ENCODE data around the gene IRF1. TPM values are rescaled to one million over a fixed set of nuclear protein-coding genes. Genes with fewer than 3 reads are reported as not detected.

IRF1 gene
- total RNA-seq, 4 donors from 2014 or later, result 5.5 to 20.6 (median 8.4) TPM

DNA sequence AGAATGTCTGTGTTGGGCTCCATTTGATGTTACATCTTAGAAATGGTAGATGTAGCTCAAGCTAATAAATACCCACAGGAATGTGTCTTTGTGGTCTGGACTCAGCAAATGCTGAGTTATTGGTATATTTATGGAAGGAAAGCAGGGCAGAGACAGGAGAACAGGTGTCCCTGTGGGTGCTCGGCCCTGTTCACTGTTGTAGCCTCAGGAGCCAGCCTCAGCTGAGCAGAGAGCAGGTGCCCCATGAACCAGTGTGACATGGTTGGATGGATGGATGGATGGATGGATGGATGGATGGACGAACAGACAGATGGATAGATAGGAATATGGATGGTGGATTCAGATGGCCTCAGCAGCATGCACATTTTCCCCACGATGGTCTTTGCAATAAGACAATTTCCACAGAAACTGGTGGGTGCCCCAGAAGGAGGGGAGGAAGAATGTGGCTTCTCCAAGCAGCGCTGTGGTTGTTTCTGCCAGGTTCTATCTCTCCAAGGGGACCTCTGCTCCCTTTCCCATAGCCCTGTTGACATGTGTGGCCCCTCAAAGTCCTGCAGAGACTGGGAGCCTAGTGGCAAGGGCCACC, 8.2 kb upstream of the IRF1 start:
- intact Hi-C loops (cut with DNase I; ENCODE audit: low total_unique reads), result loop anchor here (10.0 kb wide), 1 partner anchor 864 kb away; the partner anchor contains the start of gene RAPGEF6
- H3K27ac ChIP-seq, result peak overlapping the region in 3 of 4 donors; percentile 77 to 82 (median 80)
- no peak for DNase-seq

GRCh38 chr5:132498152-132498551, 7.6 kb upstream of the IRF1 start:
- intact Hi-C loops (cut with DNase I; ENCODE audit: low total_unique reads) (loop anchor here (10.0 kb wide), 1 partner anchor 863 kb away; the partner anchor contains the start of gene RAPGEF6), in situ Hi-C loops (cut with MboI; ENCODE audit: low sequenced_read_pairs in 4 of 4) (loop anchor here in 2 of 4 donors (5.0 to 10.0 kb wide), 3 partner anchors 73 to 223 kb away; no protein-coding TSS in a partner anchor)
- H3K4me1 ChIP-seq, result peaks cover 29 to 30% of the 10 kb centered on the region in 2 donors
- peak in 1 of 2 donors; percentile 31 for ATAC-seq
- no peak overlapping the region for H3K4me3 ChIP-seq
- H3K36me3 ChIP-seq, result no peaks in the 10 kb centered on the region
- H3K9me3 ChIP-seq, result no peaks in the 10 kb centered on the region
- TF ChIP-seq POLR2A (IDR thresholded peaks at IDR 0.05), result no peak
- no peak for TF ChIP-seq CTCF (IDR thresholded peaks at IDR 0.05 in 4 of 5, conservative IDR thresholded peaks at IDR 0.05 in 1 of 5)
- H3K27me3 ChIP-seq, result no peaks in the 10 kb centered on the region
- DNase-seq, result peak in 1 of 2 donors; percentile 68
- peak overlapping the region; percentile 77 to 84 (median 81) for H3K27ac ChIP-seq

More for the DNA sequence above, 8.2 kb upstream of the IRF1 start:
- in situ Hi-C loops (cut with MboI; ENCODE audit: low sequenced_read_pairs in 4 of 4), result loop anchor here in 2 of 4 donors (5.0 to 10.0 kb wide), 3 partner anchors 74 to 224 kb away; no protein-coding TSS in a partner anchor
- Histone ChIP-seq H3K4me1 (peaks cover 29 to 30% of the 10 kb centered on the region in 2 donors), H3K9me3 (no peaks in the 10 kb centered on the region), H3K36me3 (no peaks in the 10 kb centered on the region), H3K4me3 (no peak overlapping the region), H3K27me3 (no peaks in the 10 kb centered on the region)
- TF ChIP-seq POLR2A (IDR thresholded peaks at IDR 0.05) (no peak), CTCF (IDR thresholded peaks at IDR 0.05 in 4 of 5, conservative IDR thresholded peaks at IDR 0.05 in 1 of 5) (no peak)
- no peak for ATAC-seq

GRCh38 chr5:132497488-132497997, 7.0 kb upstream of the IRF1 start:
- intact Hi-C loops (cut with DNase I; ENCODE audit: low total_unique reads), result loop anchor here (1.0 to 10.0 kb wide), 2 partner anchors 110 to 863 kb away; partner anchors contain the start of gene RAPGEF6
- Histone ChIP-seq H3K4me1 (peaks cover 29 to 30% of the 10 kb centered on the region in 2 donors), H3K36me3 (no peaks in the 10 kb centered on the region), H3K9me3 (no peaks in the 10 kb centered on the region), H3K27ac (peak overlapping the region; percentile 77 to 84 (median 81)), H3K4me3 (peak overlapping the region; percentile 60 to 74 (median 66)), H3K27me3 (no peaks in the 10 kb centered on the region)
- in situ Hi-C loops (cut with MboI; ENCODE audit: low sequenced_read_pairs in 4 of 4), result loop anchor here in 2 of 4 donors (5.0 to 10.0 kb wide), 3 partner anchors 73 to 223 kb away; no protein-coding TSS in a partner anchor
- peak; percentile 10 to 17 for ATAC-seq
- no peak for TF ChIP-seq CTCF (IDR thresholded peaks at IDR 0.05 in 4 of 5, conservative IDR thresholded peaks at IDR 0.05 in 1 of 5)
- no peak for TF ChIP-seq POLR2A (IDR thresholded peaks at IDR 0.05)
- peak in 1 of 2 donors; percentile 53 for DNase-seq

- intact Hi-C loops (cut with DNase I; ENCODE audit: low total_unique reads) (loop anchor here (1.0 to 10.0 kb wide), 2 partner anchors 110 to 862 kb away; partner anchors contain the start of gene RAPGEF6), in situ Hi-C loops (cut with MboI; ENCODE audit: low sequenced_read_pairs in 4 of 4) (loop anchor here in 2 of 4 donors (5.0 to 10.0 kb wide), 3 partner anchors 72 to 222 kb away; no protein-coding TSS in a partner anchor)
- no peak for TF ChIP-seq CTCF (IDR thresholded peaks at IDR 0.05 in 4 of 5, conservative IDR thresholded peaks at IDR 0.05 in 1 of 5)
- peak in 1 of 2 donors; percentile 25 for TF ChIP-seq POLR2A (IDR thresholded peaks at IDR 0.05)
- Histone ChIP-seq H3K36me3 (no peaks in the 10 kb centered on the region), H3K9me3 (no peaks in the 10 kb centered on the region), H3K27ac (peak overlapping the region; percentile 77 to 84 (median 81)), H3K27me3 (no peaks in the 10 kb centered on the region), H3K4me3 (peak overlapping the region; percentile 60 to 74 (median 66)), H3K4me1 (peaks cover 29 to 30% of the 10 kb centered on the region in 2 donors)
- ATAC-seq (peak; percentile 8 to 18), DNase-seq (peak; percentile 58 to 77)
Observed at GRCh38 chr5:132496631-132497487, 6.3 kb upstream of the IRF1 start.

Measured in gastrocnemius medialis (tissue), 4 donors.